ENCODE measurements around the gene TPCN1.

Gene TPCN1

DNA sequence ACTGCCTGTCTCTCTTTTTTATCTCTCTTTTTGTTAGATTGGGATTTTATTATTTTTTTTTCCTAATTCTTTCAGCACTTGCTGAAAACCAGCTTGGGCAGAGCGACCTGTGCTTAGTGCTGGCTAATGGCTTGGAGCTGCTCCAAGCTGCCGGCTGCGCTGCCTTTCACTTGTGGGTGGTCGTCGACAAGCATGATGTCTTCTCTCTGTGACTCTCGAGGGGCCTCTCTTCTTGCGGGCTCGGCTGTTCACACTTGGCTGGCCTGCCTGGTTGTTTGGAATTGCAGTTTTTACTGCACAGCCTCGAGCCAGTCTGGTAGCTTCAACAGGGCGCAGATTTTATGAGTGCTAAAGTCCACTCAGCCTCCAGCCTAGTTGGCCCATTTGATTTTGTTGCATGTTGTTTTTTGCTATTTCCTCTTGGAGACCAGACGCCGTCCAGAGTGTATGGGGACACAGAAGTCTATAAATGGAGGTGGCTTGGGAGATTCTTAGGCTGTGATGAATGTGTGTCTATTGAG, 18.6 kb downstream of the TPCN1 start:
- DNase-seq (ENCODE audit: extremely low read depth in 1 of 2, low read depth in 1 of 2): no peak

DNA sequence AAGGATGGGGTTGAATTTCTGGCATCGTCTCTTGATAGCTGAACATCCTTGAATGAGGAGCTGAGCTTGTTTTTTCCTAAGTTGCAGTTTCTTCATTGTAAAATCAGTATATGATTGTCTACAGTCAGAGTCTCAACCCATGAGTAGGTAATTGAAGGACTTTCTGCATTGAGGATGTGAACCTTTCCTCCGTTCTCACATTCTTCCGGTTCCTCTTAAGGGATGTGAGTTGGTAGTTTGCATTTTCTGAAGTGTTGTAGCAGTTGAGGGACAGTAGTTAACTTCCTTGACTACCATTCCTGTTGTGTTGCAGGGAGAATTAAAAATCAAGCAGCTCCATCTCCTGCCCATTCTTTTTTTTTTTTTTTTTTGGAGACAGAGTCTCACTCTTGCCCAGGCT, 19.1 kb downstream of the TPCN1 start:
- no peak for DNase-seq (ENCODE audit: extremely low read depth in 1 of 2, low read depth in 1 of 2)

DNA sequence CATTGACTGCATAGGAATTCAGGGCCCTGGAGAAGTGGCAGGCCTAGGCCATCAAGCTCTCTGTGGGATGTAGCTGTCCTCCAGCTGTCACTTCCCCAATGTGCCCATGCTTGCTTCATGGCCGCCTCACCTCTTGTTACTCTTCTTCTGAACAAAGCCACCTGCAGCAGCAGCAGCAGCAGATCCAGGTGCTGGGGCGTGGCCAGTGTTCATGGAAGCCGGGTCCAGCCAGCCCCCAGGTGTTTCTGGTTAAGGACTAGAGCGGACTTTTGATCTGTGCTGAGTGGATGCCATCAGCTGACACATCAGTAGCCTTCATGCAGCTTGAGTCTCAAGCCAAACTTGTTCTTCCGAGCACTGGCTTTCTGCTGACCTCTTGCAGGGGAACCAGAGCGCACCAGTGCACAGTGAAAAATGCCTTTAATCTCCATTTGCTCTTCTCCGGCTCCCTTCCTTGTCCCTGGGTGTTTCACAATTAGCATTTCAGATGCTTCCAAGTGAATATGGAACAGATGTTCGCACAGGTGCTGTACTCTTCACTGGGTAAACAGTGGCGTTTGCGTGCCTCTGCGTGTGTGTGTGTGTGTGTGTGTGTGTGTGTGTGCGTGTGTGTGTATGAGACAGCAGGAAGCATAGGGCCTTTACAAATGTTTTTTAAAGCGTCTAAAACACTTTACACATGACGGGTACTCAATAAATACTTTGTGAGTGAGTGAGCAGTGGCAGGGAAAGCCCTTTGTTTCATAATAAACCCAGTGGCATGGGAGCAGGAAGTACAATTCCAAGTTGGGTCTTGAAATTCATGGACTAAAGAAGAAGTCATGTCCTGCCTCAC, 20.1 kb downstream of the TPCN1 start:
- DNase-seq (ENCODE audit: extremely low read depth in 1 of 2, low read depth in 1 of 2): no peak

DNA sequence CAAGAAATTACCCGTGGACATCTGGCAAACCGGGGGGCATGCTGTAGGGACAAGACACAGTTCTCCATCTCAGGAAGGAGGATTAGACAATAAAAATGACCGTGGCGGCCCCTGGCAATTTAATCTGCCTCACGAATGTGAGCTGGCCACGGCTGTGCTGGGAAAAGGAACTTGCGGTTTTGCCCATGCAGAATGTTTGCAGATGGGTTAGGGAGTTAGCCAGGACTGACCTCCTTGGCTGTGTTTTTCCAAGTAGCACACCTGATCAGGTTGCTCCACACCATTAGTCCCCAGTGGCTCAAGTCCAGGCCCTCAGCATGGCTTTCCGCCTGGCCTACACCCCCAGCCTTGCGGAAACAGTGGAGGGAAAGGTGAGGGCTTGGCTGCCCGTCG, 20.8 kb downstream of the TPCN1 start:
- no peak for DNase-seq (ENCODE audit: extremely low read depth in 1 of 2, low read depth in 1 of 2)

DNA sequence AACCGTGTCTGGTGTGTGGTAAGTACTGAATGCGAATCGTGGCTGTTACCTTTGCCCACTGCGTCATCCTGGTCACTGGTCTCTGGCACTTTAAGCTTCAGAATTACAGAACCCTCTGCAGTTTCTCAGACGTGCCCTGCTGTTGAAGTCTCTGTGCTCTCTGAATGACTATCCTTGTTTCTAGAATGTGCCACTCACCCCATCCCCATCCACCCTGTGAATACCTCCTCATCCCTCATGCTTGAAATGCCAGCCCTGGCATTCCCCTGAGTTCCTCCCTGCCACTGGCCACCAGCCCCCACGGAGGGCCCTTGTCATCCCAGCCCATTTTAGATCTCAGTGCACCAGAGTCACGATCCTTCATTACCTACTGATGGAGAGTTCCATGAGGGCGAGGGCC, 21.3 kb downstream of the TPCN1 start:
- DNase-seq (ENCODE audit: extremely low read depth in 1 of 2, low read depth in 1 of 2): no peak

DNA sequence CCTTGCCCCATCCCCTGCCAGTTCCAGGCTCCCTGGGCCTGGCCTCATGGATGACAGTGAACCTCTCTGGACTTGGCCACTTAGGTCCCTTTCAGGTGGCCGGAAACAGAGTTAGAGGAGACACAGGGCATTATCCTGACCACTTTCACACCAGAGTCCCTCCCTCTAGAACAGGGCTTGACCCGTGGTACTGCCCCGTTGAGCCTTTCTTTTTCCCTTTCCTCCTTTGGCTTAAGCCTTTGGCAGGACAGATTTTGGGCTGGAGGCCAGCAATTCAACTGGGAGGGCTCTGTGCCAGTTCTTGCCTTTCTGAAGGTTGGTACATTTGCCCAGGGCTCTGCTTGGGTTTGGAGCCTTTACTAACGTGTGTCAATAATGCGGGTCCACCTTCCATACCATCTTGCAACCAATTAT, 22.8 kb downstream of the TPCN1 start:
- DNase-seq (ENCODE audit: extremely low read depth in 1 of 2, low read depth in 1 of 2): no peak

DNA sequence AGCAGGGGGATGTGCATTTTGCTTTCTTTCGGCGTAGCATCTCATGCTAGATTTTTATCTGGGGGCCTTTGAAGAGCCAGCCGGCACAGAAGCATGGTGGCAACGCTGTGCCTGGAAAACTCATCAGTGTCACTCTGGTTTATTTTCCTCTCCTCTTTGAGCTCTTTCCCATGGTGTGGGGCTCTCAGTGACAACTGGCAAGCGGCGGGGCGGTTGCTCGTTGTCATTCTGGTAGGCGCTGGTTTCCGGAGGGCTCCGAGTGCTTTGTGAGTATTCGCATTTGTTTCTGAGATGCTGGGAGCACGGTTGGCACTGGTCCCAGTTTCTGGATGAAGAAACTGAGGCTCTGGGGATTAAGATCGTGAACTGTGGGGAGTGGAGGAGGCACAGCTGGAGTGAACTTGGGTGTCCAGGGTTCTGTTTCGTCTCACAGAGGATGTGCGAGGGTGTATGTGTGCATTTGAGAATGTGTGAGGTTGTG, 23.3 kb downstream of the TPCN1 start:
- no peak for DNase-seq (ENCODE audit: extremely low read depth in 1 of 2, low read depth in 1 of 2)

DNA sequence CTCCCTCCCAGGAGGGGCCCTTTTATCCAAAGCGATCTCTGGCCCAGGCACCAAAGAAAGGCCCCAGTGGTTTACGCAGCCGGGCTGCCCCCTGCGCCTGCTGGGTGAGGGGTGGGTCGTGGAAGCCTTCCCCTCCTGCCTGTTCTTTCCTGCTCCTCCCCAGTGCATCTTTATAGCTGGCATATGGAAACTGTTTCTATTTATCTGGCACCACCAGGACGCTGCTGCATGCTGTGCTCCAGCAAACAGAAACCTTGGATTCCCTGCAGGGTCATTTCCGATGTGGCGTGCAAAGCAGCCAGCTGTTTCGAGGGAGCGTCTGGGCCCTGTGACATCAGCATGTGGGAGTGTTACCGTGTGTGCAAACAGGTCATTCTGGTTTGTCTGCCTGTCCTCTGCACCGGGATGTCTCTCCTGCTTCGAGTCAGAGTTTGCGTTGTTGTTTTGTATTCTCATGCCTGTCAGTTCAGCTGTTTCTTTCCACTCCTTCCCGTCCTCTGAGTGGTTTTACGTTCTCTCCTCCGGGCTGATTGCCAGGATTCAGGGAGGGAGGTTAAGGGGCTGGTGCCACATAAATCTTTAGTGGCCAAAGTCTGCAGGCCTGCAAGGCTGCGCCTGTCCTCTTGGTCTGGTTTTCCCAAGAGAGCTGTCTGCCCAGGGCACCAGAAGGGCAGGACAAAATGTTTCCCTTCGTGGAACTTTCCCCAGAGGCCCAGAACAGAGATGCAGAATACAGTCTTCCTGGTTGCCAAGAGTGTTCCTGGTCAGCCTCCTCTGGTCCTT, 24.6 kb downstream of the TPCN1 start:
- no peak for DNase-seq (ENCODE audit: extremely low read depth in 1 of 2, low read depth in 1 of 2)

DNA sequence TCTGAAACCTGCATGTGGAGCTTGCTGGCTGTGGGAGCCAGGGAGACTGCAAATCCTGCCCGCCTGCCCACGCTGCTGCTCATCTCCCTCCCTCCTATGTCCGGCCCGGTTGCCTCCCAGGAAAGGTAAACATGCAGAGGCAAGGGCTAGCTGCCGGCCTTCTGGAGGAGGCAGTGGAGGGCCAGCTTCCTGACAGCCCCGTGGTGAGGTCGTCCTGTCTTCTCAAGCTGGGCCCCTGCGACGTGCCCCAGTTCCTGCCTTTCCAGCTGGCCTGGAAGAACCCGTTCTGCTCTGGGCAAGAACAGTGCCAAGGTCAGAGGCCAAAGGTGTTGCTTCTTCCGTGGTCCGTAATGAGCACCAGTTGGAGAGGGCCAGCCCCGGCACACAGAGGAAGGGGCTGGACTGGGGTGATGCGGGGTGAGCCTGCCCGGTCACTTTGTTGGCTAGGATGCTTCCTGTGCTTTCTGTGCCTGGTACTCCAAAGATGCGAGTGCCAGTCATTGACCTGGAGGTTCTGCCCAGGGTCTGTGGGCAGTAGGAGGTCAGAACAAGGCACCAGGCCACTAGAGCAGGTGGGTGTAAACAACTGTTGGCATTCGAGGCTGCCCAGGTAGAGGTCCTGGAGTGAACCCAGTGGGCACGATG, 25.3 kb downstream of the TPCN1 start:
- no peak for DNase-seq (ENCODE audit: extremely low read depth in 1 of 2, low read depth in 1 of 2)

DNA sequence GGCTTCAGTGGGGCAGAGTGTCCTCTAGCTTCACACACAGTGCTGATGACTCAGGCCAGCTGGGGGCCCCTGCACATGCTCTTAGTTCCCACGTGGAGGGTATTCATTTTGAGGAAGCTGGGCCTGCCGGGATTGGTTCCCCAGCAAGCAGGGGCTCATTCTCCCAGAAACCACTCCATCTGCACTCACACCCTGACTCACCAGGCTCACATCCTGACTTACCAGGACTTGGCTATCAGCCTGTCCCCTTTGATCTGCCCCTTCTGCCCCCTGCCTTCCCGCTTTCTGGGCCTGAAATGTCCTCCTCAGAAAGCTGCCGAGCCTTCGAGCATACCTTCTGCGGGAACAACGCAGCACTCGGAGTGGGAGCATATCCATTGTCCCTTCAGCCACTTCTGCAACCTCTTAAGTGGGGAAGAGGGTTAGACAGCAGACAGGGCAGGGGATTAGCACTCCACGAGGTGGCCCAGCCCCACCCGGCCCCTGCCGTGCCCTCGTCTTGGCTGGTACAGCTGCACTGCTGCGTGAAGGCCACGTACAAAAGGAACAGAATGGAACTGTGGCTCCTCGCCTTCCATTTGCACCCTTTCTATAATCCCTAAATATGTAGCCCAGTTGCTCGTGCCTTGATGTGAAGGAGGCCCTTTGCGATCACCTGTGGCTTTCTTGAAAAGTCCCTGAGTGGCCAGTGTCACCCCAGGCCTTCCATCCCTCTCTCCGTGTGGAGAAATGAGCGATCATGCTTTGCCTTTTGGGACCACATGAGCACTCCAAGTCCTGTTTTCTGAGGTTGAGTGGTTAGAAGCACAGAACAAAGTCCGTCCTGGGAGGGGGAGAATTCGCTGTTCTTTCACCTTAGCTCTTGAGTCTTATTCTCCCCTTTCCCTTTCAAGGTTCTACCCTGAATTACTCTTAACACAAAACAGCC, 26.1 kb downstream of the TPCN1 start:
- no peak for DNase-seq (ENCODE audit: extremely low read depth in 1 of 2, low read depth in 1 of 2)

DNA sequence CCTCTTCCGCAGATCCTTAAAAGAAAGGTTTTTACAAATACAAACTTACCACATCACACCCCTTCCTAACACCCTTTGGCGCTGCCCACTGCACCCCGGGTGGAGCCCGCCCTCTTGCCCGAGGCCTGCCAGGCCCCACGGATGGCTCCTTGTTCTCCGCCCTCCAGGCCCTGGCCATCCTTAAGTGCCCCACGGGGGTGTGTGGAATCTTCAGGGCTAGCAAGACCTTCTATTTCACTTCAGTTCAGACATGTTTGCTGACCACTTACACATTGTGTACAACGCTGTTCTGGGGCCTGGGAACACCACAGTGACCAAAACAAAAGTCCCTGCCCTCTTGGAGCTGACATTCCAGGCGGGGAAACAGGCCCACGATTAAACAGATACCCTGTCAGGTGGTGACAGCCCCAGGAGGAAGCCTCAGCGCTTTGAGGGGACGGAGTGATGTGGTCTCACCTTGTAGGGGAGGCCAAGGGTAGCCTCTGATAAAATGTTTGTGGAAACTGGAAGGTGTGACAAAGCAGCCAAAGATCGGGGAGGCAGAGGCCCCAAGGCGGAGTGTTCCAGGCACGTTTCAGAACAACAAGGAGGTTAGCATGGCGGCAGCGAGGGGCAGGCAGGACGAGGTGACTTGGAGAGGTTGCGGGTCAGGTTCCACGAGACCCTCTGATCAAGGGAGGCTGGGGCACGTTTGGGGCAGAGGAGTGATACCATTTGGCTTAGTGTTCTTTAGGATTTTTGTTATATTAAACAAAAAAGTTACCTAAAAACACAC, 27.0 kb downstream of the TPCN1 start:
- DNase-seq (ENCODE audit: extremely low read depth in 1 of 2, low read depth in 1 of 2): no peak

DNA sequence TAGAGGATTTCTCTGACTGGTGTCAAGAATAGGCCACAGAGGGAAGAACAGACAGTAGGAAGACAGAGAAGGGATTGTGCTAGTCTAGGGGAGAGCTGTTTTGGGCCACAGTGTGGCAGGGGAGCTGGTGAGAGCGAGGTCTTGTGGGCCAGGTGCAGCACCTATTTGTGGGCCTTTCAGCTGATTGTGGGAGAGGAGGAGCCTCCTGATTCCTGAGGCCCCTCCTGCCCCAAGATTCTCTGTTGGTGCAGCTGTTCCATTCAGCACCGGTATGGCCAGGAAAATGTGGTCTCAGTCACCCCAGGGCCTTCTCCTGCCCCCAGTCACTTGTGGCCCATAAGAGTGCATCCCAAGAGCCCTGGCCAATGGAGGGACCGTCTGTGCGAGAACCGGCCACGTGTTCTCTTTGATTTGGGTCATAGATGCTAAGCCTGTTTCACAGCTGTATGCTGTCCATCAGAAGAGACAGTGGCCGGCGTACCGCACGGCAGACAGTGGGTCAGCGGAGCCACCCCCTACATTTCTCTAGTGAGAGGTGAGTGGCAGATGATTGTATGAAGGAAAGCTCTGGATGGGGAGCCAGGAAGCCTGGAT, 27.7 kb downstream of the TPCN1 start:
- no peak for DNase-seq (ENCODE audit: extremely low read depth in 1 of 2, low read depth in 1 of 2)

DNA sequence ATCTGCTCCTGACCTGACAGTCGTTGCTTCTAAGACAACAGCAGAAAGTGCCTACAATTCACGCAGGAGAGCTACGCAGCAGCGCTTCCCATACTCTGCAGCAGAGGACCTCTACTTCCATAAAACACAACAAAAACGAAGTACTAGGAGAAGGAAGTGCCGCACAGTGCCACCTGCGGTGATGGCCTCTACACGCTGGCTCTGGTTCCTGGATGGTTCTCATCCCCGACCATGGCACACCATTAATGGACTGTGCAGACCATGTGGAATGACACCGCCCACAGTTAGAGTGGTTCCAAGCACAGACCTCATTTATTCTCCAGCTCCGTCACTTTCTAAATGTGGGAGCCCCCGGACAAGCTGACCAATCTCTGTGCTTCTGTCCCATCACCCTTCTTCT, 28.3 kb downstream of the TPCN1 start:
- no peak for DNase-seq (ENCODE audit: extremely low read depth in 1 of 2, low read depth in 1 of 2)

DNA sequence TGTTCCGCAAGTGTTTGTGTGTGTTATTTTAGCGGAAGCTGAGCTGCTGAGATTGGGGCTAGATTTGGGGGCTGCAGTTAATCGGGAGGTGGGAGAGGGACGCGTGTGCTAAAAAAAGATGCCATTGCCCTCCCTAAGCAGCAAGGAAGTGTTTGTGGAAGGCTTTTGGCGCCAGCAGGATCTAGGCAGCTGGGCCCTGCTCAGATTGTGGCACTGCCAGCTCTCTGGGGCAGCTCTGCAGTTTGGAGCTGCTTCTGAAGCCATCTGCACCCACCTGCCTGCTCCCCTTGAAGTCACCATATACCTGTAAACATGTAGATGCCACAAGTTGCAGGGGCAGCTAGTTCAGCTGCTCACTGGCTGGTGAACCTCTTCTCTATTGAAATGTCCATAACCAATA, 28.8 kb downstream of the TPCN1 start:
- DNase-seq (ENCODE audit: extremely low read depth in 1 of 2, low read depth in 1 of 2): no peak

DNA sequence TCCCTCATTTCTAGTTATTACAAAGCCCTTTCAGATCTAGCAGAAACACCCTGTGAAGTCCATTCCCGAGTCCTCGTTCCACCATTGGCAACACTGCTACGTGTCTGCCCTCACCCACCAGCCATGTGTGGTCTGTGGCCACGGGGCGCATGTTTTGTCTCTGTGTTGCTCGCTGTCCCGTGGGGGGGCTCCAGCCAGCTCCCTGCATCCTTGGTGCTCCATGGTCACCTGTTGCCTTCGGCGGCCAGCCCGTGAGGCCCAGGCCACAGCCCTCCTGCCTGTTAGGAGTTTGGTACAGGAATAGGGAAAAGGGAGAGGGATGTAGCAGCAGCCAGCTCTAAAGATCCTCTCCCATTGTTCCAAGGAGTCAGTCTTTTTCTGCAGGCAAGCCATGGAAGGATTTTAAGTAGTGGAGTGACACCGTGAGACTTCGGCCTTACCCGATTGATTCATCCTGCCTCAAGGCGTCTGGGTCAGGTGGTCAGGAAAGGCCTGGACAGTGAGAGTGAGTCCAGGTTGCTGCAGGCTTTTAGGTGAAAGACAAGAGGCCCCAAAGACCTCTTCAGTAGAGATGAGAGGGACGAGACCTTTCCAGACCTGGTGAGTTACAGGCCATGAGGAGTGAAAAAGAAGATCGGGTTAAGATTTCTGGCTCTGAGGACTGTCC, 30.3 kb downstream of the TPCN1 start:
- DNase-seq (ENCODE audit: extremely low read depth in 1 of 2, low read depth in 1 of 2): no peak

DNA sequence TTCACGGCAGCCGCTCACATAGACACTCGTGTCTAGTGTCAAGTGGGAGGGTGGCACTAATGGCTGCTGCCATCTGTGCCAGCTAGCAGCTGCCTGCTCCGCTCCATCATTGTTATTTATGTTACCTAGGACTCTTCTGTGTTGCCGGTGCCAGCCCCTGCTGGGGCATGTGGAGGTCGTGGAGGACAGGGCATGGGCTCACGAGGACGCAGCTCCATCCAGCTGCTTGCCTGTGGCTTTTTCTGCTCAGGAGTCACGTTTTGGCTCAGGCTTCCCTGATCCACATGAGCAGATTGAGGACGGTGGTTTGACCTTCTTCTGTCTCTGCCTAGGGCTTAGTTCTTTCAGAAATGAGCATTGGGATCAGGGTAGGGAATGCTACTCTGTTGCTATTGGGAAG, 31.2 kb downstream of the TPCN1 start:
- no peak for DNase-seq (ENCODE audit: extremely low read depth in 1 of 2, low read depth in 1 of 2)

DNA sequence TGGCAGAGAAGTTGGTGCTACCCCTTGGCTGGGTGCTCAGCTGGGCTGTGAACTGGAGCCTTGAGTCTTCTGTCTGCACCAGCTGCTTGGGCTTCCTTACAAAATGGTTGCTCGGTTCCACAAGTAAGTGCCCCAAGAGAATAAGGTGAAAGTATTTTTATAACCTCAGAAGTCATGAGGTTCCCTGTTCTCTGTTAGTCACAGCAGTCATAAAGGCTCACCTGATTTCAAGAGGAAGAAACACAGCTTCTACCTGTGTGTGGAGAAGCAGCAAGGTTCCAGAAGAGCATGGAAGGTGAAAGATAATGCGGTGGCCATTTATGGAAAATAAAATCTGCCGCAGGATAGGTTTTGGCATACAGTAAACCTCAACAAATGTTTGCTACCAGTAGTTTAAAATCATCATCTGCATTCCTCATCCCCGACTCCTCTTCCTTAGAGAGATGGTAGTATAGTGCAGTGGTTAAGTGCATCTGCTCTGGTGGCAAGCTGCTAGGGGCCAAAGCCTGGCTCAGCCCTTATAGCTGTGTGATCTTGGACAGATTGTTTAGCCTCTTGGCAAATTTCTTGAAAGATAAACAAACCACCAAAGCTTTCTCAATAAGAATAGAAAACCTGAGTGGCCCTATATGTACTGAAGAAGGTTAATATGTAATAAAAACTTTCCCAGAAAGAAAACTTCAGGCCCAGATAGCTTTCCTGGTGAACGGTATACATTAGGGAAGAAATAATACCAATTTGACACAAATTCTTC, 32.4 kb downstream of the TPCN1 start:
- no peak for DNase-seq (ENCODE audit: extremely low read depth in 1 of 2, low read depth in 1 of 2)

DNA sequence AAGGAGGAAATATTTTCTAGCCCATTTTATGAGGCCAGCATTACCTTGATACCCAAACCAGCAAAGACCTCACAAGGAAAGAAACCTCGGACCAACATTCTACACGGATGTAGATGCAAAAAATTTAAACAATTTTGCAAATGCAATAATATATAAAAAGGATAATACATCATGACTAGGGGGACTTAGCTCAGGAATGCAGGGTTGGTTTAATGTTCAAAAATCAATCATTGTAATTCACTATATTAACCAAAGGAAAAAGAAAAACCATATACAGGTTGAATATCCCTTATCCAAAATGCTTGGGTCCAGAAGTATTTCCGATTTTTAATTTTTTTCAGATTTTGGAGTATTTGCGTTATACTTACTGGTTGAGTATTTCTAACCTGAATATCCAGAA, 33.0 kb downstream of the TPCN1 start:
- no peak for DNase-seq (ENCODE audit: extremely low read depth in 1 of 2, low read depth in 1 of 2)
